NT2/D1 (cell line): ENCODE measurements around the gene SLCO1A2.

Experiments used
- SUZ12 ChIP-seq: IDR thresholded peaks from 2 replicates; pipeline ENCODE4 v1.6.1; 2011; ENCODE audit not compliant: insufficient read length, insufficient read depth; ENCODE audit errors: extremely low read depth
- YY1 ChIP-seq: IDR thresholded peaks from 2 replicates; pipeline ENCODE4 v1.6.1; 2011; ENCODE audit not compliant: insufficient read length, insufficient read depth
- ZNF274 ChIP-seq: IDR thresholded peaks from 2 replicates; pipeline ENCODE4 v1.6.1; 2011; ENCODE audit warnings: mild to moderate bottlenecking, low read depth, low read length

DNA sequence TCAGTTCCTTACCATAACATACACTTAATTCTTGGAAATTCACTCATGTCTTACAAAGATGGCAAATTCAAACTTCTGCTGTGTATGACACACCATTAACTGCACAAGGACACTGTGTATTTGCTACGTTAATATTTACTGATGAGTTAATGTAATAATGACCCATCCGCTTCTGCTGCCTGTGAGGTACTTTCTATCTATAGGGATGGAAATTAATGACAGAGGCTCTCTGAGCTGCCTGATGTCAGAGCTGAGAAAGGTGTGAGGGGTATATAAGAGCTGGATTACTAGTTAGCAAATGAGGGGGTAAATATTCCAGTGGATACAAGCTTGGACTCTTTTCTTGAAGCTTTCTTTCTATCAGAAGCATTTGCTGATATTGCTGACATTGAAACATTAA, 37.9 kb upstream of the SLCO1A2 start, which contains the start of gene IAPP:
- no peak for TF ChIP-seq ZNF274
- TF ChIP-seq YY1, result no peak
- no peak for TF ChIP-seq SUZ12
